SU-DHL-6 (cell line): ENCODE measurements around the gene PTRH1.
"Not testable (repeated sequence)": the region's sequence is repeated elsewhere in the genome, so short reads cannot be mapped to it uniquely, and the experiment has no call there.

ENCODE experiments used
- H2AFZ ChIP-seq: fragments of 200-600 bp; sonication (generic); 2 replicates; pipeline ENCODE4 v1.6.1; 2014; ENCODE audit warnings: low read depth, mild to moderate bottlenecking, moderate library complexity, mixed read lengths, antibody characterized with exemption, low read length; ENCODE audit not compliant: severe bottlenecking
- H3F3A ChIP-seq: fragments of 200-600 bp; shearing (Covaris generic); 2 replicates; pipeline ENCODE4 v1.6.0; 2016; ENCODE audit warnings: antibody characterized with exemption, mild to moderate bottlenecking; ENCODE audit not compliant: insufficient read depth
- H3K27ac ChIP-seq: fragments of 200-600 bp; sonication (generic); 2 replicates; pipeline ENCODE4 v1.5.1; 2016; ENCODE audit warnings: low read depth, mild to moderate bottlenecking, low read length, moderate library complexity, mixed read lengths
- H3K27me3 ChIP-seq: fragments of 200-600 bp; sonication (generic), shearing (Covaris generic); 2 replicates; pipeline ENCODE4 v1.6.0; 2014; ENCODE audit warnings: mild to moderate bottlenecking, low read length
- H3K36me3 ChIP-seq: fragments of 200-600 bp; sonication (generic); 2 replicates; pipeline ENCODE4 v1.6.1; 2014; ENCODE audit warnings: mild to moderate bottlenecking, low read length, mixed read lengths
- H3K4me2 ChIP-seq: fragments of 300-600, 200-600 bp; shearing (Covaris generic), sonication (generic); 2 replicates; pipeline ENCODE4 v1.6.0; 2014; ENCODE audit warnings: low read length, low read depth, mild to moderate bottlenecking; ENCODE audit not compliant: poor library complexity, severe bottlenecking
- H3K4me3 ChIP-seq: fragments of 200-600 bp; sonication (generic); 2 replicates; pipeline ENCODE4 v1.5.1; 2014; ENCODE audit warnings: antibody characterized with exemption, low read length, mild to moderate bottlenecking, mixed read lengths; ENCODE audit not compliant: insufficient read depth, poor library complexity, severe bottlenecking
- H3K79me2 ChIP-seq: fragments of 200-600 bp; sonication (generic); 2 replicates; pipeline ENCODE4 v1.6.1; 2014; ENCODE audit warnings: mild to moderate bottlenecking, low read length, moderate library complexity; ENCODE audit not compliant: insufficient read depth
- H3K9ac ChIP-seq: fragments of 200-600 bp; sonication (generic); 2 replicates; pipeline ENCODE4 v1.7.0; 2014; ENCODE audit warnings: mild to moderate bottlenecking, low read length
- H3K9me2 ChIP-seq: fragments of 200-600 bp; sonication (generic); replicated peaks from 2 replicates; pipeline ENCODE4 v1.6.1; 2014; ENCODE audit warnings: low read length; ENCODE audit not compliant: insufficient read depth
- H3K9me3 ChIP-seq: fragments of 200-600 bp; sonication (generic); 2 replicates; pipeline ENCODE4 v1.6.1; 2014; ENCODE audit warnings: low read length, mixed read lengths; ENCODE audit not compliant: insufficient read depth
- H4K20me1 ChIP-seq: fragments of 200-600 bp; sonication (generic); 2 replicates; pipeline ENCODE4 v1.6.1; 2014; ENCODE audit warnings: low read depth, mild to moderate bottlenecking, antibody characterized with exemption, low read length, moderate library complexity, mixed read lengths
- CTCF ChIP-seq: fragments of 200-600 bp; sonication (generic); IDR thresholded peaks from one replicate; pipeline ENCODE4 v1.5.1; 2017; ENCODE audit warnings: antibody characterized with exemption, mild to moderate bottlenecking, low read length, moderate library complexity; ENCODE audit not compliant: insufficient read depth, poor library complexity, severe bottlenecking
- EZH2phosphoT487 ChIP-seq: fragments of 200-600 bp; sonication (generic), shearing (Covaris generic); conservative IDR thresholded peaks from 2 replicates; pipeline ENCODE4 v1.6.1; 2018; ENCODE audit warnings: mild to moderate bottlenecking, antibody characterized with exemption, low read length, moderate library complexity, mixed read lengths

Gene PTRH1

DNA sequence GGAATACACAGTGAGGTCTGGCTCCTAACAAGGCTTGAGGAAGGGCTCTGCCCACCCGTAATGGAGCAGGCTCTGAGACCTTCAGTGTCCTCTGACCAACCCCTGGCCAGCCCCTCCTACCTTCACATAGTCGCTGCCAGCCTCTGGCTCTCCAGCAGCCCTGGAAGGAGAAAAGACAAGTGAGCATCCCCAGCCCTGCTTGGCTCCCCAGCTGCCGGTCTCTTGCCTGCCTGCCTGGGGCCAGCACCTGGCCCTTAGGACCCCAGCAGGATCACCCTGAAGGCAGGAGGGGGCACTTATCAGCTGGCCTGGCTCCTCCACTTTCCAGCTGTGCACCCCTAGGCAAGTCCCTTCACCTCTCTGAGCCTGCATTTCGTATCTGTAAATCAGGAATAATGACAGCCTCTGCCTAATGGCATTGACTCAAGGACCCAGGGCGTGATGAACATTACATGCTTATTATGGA, 46.1 kb upstream of the PTRH1 start:
- no peak for TF ChIP-seq EZH2phosphoT487
- no peak for TF ChIP-seq CTCF
- Histone ChIP-seq H3K27ac (no peak overlapping the region), H3K4me2 (no peak overlapping the region), H2AFZ (no peak overlapping the region), H3K9me2 (no peaks in the 10 kb centered on the region), H3K4me3 (no peak overlapping the region), H3F3A (no peaks in the 10 kb centered on the region), H3K79me2 (no peaks in the 10 kb centered on the region), H4K20me1 (no peaks in the 10 kb centered on the region), H3K27me3 (no peaks in the 10 kb centered on the region), H3K36me3 (no peaks in the 10 kb centered on the region), H3K9ac (no peak overlapping the region), H3K9me3 (no peaks in the 10 kb centered on the region)

GRCh38 chr9:127761061-127761460, 45.6 kb upstream of the PTRH1 start:
- Histone ChIP-seq H3K4me2 (no peak overlapping the region), H3K9me2 (no peaks in the 10 kb centered on the region), H4K20me1 (no peaks in the 10 kb centered on the region), H3K9me3 (no peaks in the 10 kb centered on the region), H3K27me3 (no peaks in the 10 kb centered on the region), H3K79me2 (no peaks in the 10 kb centered on the region), H3F3A (no peaks in the 10 kb centered on the region), H2AFZ (no peak overlapping the region), H3K36me3 (no peaks in the 10 kb centered on the region), H3K27ac (no peak overlapping the region), H3K4me3 (no peak overlapping the region), H3K9ac (no peak overlapping the region)
- TF ChIP-seq CTCF = no peak
- TF ChIP-seq EZH2phosphoT487 = no peak

- Histone ChIP-seq H3K9me3 (no peaks in the 10 kb centered on the region), H3K9me2 (no peaks in the 10 kb centered on the region), H3K27me3 (no peaks in the 10 kb centered on the region), H4K20me1 (no peaks in the 10 kb centered on the region), H2AFZ (no peak overlapping the region), H3F3A (no peaks in the 10 kb centered on the region), H3K79me2 (no peaks in the 10 kb centered on the region), H3K9ac (no peak overlapping the region), H3K4me3 (no peak overlapping the region), H3K4me2 (no peak overlapping the region), H3K27ac (no peak overlapping the region), H3K36me3 (no peaks in the 10 kb centered on the region)
- TF ChIP-seq EZH2phosphoT487 (no peak), CTCF (no peak)
Measured at GRCh38 chr9:127758843-127759242, 43.4 kb upstream of the PTRH1 start.

DNA sequence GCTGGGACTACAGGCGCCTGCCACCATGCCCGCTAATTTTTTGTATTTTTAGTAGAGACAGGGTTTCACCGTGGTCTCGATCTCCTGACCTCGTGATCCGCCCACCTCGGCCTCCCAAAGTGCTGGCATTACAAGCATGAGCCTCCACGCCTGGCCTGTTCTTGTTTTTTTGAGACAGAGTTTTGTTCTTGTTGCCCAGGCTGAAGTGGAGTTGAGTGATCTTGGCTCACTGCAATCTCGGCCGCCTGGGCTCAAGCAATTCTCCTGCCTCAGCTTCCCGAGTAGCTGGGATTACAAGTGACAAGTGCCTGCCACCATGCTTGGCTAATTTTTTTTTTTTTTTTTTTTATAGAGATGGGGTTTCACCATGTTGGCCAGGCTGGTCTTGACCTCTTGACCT, 41.3 kb upstream of the PTRH1 start:
- H3K79me2 ChIP-seq, H3F3A ChIP-seq, H3K9ac ChIP-seq, H3K4me2 ChIP-seq, H3K9me3 ChIP-seq, H4K20me1 ChIP-seq, H3K4me3 ChIP-seq, H3K9me2 ChIP-seq, H3K36me3 ChIP-seq, H3K27ac ChIP-seq, H3K27me3 ChIP-seq, H2AFZ ChIP-seq: not testable (repeated sequence)
